Inferior parietal cortex (tissue), 1 donor: ENCODE data around the gene DNAAF3.
"Not testable (repeated sequence)": the region's sequence is repeated elsewhere in the genome, so short reads cannot be mapped to it uniquely, and the experiment has no call there.

Experiments used
- DNase-seq: peaks from one replicate; pipeline ENCODE4 v3.0.0-alpha.2; 2016; ENCODE audit errors: extremely low spot score

Gene DNAAF3

DNA sequence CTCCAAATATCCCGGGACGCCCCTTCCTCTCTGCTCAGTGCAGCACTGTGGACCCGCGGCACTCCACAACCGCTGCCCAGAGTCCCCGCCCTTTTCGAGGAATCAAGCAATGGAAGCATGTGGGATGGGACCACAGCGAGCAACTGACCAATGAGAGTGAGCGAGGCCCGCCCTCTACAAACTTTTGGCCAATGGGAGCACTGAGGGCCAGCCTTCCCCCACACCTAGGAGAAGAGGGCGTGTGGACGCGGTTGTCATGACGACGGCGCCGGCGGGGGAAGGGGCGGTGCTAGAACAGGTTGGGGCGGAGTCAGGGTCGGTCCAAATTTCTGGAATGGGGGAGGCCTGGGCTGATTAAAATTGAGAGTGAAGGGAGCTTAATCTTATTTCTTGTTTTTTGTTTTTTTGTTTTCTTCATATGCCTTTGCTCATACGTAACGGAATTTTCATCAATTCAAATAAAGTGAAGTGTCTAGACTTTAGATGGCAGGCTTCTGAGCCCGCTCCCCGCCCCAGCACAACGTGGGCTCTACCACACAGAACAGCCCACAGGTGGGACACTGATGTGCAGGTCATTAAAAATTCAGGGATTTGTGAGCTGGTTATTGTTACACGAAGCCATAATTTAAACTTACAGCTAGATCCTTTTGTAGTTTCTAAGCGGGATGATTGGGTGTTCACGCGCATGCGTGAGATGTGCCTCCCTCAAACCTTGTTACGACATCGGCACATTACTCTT, at the start of gene DNAAF3:
DNAAF3 (minus strand) TSS at position 84 of the 739 bp plus-strand sequence. CDS start 200 bp downstream, outside the sequence.
- DNase-seq: peak; percentile 84

DNA sequence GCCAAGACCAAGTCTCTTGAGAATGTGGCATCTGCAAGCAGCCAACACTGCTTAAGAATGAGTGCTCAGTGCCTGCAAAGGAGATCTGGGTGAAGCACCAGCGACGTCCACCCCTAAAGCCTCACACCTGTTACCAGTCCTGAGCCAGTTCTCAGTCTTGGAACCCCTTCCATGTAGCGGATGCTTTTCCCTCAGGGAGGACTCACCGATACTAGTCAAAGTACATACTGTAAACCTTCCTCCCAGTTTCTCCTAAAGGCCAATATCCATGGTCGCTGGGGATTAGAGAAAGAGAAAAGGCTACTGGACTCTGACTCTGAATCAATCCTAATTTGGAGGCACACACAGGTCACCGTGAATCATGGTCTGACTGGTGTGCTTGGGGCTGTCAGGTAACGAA, 47.1 kb upstream of the DNAAF3 start:
- no peak for DNase-seq

DNA sequence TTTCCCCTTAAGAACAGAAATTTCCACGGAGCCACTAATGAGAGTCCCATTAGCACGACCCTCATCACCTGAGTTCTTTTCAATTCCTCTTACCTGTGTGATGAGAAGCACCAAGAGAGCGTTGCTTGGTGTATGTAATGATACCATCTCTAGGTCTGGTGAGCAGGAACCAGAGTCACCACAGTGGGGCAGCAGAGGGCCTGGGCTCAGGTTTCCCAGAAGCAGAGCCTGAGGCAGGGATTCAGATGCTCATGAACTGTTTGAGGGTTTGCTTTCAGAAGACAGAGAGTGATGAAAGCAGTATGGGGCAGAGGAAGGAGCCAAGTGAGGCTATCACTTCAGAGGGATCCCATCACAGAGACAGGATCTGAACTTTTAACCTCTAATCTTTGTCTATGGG, 46.0 kb upstream of the DNAAF3 start:
- DNase-seq: no peak

DNA sequence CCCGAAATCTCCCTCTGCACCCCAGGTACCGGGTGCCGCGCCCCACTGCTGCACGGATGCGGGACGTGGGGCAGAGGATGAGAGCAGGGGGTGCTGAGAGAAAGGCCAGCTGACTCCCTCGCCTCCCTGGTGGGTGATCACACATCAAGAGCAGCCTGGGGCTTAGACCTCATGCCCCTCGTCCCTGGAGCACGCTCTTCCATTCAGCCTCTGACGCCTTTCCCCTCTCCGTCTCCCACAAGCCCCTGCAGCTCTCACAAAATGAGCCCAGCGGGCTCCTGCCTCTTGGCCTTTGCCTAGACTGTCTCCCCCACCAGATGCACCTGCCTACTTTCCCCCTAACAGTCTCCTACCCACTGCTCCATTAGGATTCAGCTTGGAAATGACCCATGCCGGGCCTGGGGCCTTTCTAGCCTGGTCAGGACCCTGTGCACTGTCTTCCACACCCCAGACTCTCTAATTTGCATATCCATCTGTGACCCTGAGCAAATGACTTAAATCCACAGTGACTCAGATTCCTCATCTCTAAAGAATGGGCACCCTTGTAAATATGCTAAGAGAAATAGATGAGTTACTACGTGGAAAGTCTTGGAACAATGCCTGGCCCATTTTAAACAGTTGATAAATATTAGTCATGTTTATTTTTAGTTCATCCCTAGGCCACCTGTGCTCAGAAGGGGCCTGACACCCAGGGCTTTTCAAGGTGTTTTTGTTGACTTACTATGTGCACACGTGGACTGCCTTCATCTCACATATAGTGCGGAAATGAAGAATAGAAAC, 43.5 kb upstream of the DNAAF3 start:
- DNase-seq: no peak

DNA sequence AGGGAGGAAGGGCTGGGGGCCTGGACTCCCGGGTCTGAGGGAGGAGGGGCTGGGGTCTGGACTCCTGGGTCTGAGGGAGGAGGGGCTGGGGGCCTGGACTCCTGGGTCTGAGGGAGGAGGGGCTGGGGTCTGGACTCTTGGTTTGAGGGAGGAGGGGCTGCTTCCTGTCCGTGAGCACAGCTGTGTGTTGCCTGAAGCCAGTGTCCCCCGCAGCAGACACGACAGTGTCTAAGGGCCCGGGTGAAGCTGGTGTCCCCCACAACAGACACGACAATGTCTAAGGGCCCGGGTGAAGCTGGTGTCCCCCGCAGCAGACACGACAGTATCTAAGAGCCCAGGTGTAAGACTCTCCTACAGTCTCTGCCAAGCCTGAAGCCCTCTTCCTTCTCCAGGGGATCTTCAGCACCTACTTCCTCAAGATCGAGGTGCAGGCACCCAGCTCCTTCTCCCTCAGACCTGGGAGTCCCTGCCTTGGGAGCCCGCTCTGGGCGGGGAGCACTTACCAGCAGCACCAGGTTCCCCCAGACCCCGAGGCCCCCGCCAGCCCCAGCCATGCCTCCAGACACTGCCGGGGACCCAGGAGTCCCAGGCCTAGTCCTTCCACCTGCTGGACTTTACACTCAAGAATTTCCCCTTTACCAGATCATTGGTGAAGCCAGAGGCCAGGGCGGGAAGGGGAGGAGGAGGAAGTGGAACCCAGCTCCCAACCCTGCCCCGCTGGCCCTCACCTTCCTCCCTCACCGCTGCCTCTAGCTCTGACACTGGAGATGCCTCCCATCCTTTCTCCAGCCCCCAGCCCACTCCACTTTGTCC, 42.7 kb upstream of the DNAAF3 start, which contains the start of gene PTPRH:
PTPRH (minus strand) TSS at position 622 of the 813 bp plus-strand sequence; CDS start at position 554, 68 bp downstream.
- DNase-seq: no peak

DNA sequence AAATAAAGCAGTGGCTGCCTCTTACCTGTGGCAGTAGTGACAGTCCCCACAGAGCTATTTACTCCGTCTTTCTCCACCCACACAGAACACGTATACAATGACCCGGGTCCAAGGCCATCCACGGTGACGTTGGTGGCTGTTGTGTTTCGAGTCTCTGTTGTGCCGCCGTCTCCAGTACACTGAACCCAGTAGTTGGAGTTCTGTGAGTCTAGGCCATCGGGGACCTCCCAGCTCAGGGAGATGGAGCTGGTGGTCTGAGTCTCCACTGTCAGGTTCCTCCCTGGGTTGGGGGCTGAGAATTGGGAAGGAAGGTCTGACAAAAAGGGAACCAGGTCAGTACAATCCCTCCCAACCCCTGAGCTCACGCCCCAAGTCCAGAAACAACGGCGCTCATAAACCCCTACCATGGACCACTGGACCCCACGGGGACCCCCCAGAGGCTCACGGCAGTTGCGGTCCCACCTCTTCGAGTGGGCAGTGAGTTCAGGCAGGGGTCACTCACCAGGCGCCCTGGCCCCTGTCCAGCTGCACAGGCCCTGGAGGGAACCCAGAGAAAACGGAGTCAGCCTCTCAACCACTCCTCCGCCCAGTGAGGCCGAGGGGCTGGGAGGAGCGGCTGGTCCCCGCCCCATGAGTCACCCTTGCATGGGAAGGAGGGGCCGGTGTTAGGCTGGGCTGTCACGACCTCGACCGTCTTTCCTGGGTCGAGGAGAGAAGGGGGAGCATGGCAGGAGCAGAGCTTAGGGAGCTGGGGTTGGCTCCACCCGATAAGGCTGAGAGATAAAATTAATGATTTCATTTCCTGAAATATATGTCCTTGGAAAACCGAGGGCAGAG, 40.5 kb upstream of the DNAAF3 start:
- peak; percentile 37 for DNase-seq

DNA sequence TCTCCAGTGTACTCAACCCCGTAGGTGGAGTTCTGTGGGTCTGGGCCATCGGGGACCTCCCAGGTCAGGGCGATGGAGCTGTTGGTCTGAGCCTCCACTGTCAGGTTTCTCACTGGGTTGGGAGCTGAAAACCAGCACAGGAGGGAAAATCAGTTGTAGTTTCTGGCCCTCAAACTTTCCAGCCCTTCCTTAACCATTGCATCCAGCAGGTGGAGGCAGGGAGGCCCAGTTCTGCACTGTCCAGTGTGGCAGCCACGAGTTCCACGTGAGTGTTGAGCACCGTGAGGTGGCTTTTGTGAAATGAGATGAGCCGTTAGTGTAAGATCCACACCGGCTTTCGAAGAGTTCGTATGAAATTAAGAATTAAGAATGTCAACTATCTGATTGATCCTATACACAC, 35.8 kb upstream of the DNAAF3 start:
- DNase-seq: not testable (repeated sequence)

DNA sequence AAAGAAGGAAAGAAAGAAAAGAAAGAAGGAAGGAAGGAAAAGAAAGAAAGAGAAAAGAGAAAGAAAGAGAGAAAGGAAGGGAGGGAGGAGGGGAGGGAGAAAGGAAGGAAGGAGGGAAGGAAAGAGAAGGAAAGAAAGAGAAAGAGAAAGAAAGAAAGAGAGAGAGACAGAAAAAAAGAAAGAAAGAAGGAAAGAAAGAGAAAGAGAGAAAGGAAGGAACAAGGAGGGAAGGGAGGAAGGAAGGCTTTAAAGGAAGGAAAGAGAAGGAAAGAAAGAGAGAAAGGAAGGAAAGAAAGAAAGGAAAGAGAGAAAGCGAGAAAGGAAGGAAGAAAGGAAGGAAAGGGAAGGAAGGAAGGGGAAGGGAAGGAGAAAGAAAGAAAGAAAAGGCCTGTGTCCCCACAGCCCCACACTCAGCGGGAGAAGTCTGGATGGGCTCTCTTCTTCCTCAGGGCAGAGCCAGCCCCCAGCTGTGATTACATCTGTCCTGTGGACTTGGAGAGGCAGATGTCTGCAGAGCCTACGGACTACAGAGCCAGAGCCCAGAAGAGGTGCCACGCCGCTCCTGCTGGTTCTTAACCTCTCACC, 33.3 kb upstream of the DNAAF3 start:
- DNase-seq: no peak

DNA sequence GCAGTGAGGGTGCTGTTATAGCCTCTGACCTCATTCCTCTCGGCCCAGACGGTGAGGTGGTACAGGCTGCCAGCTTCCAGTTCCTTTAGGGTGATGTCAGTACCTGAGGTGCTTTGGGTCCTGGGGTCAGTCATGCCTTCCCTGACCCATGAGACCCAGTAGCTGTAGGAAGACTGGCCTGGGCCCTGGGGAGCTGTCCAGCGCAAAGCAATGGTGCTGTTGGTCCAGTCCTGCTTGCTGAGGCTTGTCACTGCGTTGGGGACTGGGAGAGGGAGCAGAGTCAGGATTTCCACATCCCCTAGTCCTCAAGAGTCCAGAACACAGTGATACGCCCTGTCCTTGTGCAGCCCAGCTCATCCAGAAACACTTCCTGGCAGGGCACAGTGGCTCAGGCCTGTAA, 32.2 kb upstream of the DNAAF3 start:
- DNase-seq: no peak

DNA sequence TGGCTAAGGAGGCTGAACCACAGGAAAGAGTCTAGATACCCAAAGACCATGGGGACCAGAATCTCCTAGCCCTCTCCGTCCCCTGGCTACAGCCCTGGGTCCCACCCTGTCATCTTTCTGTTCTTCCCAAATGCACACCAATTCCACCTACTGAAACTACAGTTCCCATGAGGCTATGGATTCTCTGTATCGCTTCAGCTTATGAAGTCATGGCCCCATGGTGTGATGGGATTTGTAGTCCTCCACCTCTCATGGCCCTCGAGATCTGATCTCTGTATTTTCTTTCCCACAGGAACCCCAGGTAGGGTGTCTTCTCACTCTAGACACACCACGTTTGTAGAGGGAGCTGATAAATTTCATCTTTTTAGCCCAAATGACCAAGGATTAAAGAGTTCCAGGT, 31.1 kb upstream of the DNAAF3 start:
- DNase-seq: no peak

DNA sequence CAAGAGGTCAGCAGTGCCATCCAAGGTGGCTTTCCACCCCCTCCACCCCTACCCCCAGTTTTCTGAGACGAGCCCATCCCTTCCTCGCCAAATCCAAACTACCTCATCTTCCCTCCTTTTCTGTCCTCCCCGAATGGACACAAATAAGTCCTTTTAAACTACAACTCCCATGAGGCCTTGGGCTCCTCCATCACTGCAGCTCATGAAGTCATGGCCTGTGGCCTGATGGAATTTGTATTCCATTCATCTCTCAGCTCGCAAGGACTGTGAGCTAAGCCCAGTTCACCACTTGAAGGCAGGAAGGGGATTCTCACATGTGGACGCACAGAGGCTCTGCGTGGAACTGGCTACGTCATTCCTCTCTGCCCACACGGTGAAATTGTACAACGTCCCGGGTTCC, 30.4 kb upstream of the DNAAF3 start:
- DNase-seq: no peak

DNA sequence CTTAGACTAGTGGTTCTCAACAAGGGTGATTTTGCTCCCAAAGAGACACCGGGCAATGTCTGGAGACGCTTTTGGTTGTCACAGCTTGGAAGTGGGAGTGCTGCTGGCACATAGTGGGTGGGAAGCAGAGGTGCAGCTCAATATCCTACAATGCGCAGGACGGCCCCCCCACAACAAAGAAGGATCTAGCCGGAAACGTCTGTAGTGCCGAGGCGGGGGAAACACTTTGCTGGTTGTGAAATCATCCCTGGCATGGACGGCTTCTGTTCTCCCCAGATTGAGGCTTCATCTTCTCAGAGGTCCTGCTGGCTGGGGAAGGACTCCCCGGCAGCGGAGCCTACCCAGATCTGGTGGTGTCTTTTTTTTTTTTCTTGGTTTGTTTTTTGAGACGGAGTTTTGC, 27.1 kb upstream of the DNAAF3 start:
- DNase-seq: no peak

DNA sequence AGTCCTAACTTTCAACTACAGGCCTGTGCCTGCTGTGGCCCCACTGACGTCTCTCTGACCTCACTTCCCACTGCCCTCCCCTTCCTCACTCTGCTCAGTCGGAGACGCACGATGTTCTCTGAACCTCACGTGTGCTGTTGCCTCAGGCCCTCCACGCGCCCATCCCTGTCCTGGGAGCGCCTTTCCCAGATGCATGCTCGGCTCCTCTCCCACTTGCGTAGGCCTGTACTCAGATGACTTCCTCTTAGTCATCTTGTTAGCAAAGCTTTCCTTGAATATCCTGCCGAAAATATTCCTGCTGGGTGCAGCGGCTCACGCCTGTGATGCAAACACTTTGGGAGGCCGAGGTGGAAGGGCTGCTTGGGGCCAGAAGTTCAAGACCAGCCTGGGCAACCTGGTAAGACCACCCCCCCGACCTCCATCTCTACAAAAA, 23.0 kb upstream of the DNAAF3 start:
- peak; percentile 57 for DNase-seq

DNA sequence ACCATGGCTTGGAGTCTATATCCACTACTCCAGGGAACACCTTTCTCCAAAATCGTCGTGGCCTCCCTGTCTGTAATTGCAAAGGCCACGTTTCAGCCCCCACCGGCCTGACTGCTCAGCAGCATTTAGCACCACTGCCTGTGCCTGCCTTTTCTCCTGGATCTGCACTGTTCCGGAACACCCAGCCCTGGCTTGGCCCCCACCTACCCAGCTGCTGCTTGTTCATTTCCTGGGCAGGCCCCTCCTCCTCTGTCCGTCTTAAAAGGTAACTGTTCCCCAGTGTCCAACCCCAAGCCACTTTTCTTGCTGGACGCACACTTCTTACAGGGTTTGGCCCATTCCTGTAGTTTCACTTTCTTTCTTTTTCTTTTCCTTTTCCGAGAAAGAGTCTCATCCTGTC, 22.2 kb upstream of the DNAAF3 start:
- no peak for DNase-seq

DNA sequence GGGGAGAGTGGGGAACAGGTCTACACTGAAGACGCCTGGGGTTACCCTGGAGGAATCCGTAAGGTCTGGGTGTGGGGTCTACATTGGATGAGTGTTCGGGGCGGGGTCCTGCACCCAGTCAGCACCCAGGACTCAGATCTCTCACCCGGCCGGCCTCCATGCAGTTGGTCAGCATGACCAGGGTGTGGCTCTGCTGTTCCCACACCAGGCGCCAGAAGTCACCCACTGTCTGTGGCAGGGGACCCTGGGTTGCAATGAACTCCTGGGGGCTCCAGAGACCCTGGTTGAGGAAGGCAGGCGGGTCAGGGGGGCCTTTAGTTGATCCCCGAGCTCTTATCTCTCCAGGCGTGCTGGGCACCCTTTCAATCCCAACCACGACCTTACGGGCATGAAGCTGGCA, 19.7 kb upstream of the DNAAF3 start:
- DNase-seq: no peak

DNA sequence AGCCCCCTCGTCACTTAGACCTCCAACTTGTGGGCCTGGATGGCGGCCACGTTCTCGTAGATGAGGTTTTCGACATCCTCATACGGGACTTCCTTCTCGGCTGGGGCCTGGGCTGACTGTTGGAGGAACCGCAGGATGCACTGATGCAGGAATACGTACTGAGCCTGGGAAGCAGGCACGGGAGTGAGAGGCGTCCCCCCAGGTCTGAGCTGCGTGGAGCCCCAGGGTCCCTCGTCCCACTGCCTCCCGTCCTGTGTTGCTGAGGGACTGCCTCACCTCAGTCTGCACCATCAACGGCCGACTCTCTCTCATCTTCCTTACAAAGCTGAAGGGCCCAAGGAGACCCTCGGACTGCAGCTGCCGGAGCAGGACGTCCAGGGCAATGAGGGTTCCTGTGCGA, 15.3 kb upstream of the DNAAF3 start:
- no peak for DNase-seq

DNA sequence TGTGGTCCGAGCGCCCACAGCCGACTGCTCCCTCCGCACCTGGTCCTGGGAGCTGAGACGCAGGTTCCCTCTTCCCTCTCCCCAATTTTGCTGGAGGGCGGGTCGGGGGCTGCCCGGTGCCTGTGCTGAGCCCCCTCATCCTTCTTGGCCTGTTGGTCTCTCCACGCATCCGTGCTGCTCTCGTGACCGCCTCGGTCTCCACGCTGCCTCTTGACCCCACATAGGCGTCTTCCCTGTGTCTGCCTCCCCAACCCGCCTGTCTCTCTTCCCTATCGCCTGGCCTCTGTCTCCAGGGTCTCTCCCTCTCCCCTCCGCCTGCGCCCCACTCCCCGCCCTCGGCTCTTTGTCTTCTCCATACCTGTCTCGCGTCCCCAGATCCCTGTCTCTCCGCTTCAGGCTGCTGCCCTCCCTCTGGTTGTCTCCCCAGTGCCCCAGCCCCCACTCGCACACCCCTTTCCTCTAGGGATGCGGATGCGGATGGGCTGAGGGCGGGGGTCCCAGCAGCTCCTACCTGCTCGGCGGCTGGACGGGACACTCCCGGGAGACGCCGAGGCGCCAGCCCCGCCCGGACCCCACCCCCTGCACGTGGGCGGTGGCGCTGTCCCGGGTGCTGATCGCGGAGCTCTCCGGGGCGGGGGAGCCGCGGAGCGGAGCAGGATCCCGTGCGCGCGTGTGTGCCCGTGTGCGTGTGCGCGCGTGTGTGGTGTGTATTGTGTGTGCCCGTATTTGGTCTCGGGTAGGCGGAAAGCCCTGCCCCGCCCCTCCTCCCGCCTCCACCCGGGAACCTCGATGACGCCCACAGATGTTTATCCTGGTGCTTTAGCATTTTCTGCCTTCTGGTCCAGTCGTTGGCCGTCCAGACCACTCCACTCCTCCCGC, 13.4 kb upstream of the DNAAF3 start, which contains the start of gene SYT5:
SYT5 (minus strand) TSS at position 684 of the 879 bp plus-strand sequence. CDS start 1,248 bp downstream, outside the sequence.
- DNase-seq: no peak

DNA sequence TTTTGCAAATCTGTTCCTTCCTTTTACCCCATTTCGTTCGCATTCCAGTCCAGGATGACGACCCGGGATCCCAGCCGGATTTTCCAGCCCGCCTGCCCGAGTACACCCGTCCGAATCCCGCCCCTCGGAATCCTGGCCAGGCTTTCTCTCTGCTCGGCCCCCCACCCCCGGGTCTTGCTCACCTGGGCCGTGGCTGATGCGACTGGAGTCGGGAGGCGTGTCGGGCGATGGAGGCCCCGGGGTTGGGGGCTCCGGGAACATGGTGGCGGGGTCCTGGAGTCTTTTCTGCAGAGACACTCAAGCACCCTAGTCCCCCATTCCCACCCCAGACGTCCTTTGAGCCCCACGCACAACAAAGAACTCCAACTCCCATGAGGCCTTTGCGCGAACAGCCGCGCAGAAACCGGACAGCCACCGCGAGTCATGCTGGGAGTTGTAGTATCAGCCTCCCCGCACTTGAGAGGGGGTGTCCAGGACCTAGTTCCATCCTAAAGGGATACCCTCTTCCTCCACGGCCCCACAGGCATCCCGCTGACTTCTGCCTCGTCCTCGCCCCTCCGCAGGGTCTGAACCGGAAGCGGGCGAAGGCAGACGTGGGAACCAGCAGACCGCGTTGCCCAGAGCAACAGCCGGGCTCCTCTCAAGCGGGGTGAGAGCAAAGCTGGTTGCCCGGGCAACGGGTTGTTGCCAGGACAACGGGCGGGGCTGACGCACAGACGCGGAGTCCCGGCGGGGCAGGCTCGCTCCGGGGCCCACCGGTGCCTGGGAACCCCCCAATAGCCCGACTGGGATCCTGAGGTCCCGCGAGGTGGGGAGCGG, 12.6 kb upstream of the DNAAF3 start:
- peak; percentile 80 for DNase-seq

DNA sequence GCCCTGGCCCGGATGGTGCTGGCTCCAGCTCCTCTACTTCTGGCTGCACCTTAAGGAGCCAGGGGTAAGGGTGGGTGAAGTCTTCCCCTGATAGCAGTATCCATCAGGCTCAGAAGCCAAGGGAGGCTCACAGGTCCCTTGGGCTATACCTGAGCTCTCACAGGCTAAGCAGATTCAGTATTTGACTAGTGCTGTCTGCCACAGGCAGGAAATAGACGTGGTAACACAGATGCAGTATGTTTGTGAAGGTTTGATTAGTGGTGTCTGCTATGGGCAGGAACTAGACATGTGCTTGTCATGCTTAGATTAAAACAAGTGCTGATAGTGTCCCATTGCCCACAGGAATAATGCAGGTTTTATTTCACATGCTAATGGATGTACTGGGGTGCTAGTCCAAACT, 9.7 kb upstream of the DNAAF3 start:
- DNase-seq: no peak
